ENCODE data around the gene HUWE1.

Gene HUWE1

DNA sequence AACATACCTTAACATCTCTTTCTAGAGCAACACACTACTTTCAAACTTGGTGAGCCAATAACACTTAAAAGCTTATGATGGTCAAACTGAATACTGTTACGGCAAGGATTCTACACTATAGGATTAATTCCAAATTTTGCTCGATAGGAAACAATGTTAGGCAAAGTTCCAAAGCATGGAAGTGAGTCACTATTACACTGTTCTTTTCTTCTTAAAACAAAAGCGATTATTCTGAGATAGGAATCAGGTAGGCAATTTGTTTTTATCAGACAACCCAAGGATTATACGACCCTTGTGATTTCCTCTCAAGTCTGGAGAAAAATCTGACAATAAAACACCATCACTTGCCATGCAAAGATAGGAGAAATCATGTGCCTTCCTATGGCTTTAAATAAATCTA, 81.5 kb downstream of the HUWE1 start:
- TF ChIP-seq, protein P1, sequence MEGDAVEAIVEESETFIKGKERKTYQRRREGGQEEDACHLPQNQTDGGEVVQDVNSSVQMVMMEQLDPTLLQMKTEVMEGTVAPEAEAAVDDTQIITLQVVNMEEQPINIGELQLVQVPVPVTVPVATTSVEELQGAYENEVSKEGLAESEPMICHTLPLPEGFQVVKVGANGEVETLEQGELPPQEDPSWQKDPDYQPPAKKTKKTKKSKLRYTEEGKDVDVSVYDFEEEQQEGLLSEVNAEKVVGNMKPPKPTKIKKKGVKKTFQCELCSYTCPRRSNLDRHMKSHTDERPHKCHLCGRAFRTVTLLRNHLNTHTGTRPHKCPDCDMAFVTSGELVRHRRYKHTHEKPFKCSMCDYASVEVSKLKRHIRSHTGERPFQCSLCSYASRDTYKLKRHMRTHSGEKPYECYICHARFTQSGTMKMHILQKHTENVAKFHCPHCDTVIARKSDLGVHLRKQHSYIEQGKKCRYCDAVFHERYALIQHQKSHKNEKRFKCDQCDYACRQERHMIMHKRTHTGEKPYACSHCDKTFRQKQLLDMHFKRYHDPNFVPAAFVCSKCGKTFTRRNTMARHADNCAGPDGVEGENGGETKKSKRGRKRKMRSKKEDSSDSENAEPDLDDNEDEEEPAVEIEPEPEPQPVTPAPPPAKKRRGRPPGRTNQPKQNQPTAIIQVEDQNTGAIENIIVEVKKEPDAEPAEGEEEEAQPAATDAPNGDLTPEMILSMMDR (conservative IDR thresholded peaks at IDR 0.05): no peak
- H3K27ac ChIP-seq: no peak overlapping the region

DNA sequence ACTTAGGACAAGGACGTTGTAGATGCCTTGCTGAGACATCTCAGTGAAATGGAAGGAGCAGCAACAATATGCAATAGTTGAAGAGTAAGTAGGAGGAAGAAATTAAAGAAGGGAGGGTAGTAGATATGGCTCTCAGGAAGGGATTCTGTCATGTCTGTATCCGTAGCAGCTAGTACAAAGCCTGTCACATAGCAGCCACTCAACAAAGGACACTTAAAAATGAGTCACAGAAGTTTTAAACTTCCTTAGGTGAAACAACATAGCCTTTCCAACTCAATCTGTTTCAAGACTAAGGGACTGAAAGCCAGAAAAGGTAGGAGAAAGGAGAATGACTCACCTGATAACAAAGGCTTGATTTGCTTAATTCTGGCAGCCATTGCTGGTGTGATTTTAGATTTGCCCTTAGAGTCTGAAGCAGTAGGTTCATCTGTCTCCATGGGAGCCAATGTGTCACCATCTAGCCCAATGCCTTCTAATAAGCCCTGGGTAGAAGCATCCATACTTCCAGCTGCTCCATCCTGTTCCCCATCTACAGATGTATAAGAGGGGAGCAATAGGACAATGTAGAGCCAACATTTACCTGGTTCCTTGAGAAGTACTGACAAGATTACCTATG, 86.6 kb downstream of the HUWE1 start:
- TF ChIP-seq, protein P1 (conservative IDR thresholded peaks at IDR 0.05): no peak
- no peak overlapping the region for H3K27ac ChIP-seq

DNA sequence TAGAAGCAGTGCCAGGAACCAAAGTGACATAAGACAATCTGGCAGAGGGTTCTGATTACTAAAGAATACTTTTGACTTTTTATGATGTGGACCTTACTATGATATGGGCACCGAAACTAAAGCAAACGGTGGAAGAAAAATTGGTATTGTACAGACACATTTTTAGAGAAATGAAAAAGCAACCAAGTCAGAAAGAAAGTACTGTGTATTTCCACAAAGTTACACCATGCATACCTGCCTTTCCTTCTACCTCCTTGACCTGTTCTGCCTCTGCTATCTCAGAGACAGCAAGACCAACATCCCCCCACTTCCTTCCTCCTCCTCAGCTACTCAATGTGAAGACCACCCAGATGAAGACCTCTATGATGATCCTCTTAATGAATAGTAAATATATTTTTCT, 88.3 kb downstream of the HUWE1 start:
- no peak overlapping the region for H3K27ac ChIP-seq

DNA sequence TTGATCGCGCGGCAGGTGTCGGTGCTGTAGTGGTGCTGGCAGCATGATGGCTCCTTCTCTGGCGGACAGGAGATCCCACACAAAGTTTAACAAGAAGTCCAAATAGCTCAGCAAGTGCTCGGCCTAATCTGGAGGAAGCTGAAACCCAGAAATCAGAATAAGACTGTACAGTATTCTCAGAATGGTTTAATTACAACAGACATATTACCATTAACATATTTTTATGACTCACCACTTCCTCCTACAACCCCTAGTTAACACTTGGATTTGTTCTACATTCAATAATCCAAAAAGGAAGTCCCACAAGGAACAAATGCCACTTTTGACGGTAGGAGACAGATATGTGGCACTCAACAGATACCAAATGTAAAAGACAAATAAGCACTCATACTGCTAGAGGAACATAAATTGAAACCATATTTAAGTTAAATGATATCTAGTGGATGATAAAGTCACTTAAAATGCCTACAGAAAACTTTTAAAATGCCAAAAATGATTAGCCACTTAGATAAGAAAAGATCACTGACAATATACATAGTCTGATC, 91.2 kb downstream of the HUWE1 start:
- H3K27ac ChIP-seq: no peak overlapping the region
- TF ChIP-seq, protein P1 (conservative IDR thresholded peaks at IDR 0.05): no peak

More for the DNA sequence above, 88.3 kb downstream of the HUWE1 start:
- TF ChIP-seq, protein P1 (conservative IDR thresholded peaks at IDR 0.05): no peak

DNA sequence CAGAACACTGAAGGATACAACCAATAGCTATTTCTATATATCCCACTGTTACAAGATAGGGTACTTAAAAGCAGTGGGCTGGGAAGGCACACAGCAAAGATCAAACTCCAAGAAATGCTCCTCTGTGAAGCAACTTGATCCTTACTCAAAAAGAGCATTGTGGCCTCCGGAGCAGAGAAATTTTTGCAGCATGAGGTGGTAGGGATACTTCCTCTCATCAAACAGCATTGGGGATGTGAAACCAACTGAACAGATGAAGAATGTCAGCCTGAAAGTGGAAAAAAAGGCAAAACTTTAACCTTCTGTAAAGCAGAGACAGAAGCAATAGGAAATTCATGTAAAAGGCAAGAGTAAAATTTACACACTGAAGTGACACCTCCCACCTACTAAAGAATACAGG, 92.2 kb downstream of the HUWE1 start:
- TF ChIP-seq, protein P1 (conservative IDR thresholded peaks at IDR 0.05): no peak
- H3K27ac ChIP-seq: no peak overlapping the region

DNA sequence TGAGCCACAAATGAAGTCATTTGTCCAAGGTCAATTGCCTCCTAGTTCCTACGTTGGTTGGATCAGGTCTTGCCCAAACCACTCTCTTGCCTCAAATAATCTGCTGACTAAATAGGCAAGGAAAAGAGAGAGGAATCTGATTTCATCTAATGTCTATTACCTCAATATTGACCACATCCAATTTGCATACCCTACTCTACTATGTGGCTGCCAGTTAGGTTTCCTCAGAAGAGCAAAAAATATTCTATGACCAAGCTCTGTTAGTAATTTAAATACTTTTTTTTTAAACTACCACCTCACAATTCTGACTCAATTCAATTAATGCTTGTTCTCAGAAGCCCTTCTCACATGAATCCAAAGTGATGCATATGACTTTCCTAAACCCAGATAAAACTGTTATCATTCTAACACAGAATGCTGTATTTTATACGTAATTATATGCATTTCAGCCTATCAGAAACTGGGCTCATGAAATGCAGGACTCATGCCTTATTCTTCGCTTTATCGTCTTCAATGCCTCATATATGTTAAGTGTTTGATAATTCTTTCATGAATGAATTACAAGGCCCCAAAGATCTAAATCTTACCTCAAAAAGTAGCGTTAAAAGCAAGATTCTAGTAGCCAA, 98.6 kb downstream of the HUWE1 start:
- no peak overlapping the region for H3K27ac ChIP-seq
- TF ChIP-seq, protein P1 (conservative IDR thresholded peaks at IDR 0.05): no peak

DNA sequence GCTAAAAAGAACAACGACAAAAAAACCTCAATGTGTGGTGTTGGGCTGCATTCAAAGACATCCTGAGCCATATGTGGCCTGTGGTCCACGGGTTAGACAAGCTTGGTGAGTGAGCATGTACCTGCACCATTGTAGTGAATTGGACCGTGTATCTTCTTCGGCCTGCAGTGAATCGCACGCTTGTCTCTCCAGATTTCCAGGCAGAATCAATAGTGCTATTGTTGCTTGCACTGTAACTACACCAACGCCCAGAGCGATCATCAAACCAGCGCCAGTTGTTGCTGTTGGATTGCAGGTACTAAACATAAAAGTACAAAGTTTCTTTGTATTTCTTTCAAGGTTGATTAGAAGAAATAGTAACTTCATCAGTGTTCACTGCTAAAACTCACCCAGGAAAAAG, 101.6 kb downstream of the HUWE1 start:
- TF ChIP-seq, protein P1 (conservative IDR thresholded peaks at IDR 0.05): no peak
- H3K27ac ChIP-seq: no peak overlapping the region
